Ovary (tissue), 9 donors: ENCODE results near the gene ANKRD33B. TPM values are rescaled to one million over a fixed set of nuclear protein-coding genes. Genes with fewer than 3 reads are reported as not detected.

Source experiments
- DNase-seq, 5 donors: peaks; one replicate each; pipeline ENCODE4 v3.0.0-alpha.2; 2019 to 2020
- H3K27ac ChIP-seq, 2 donors: fragments of 200-600 bp; one replicate each; pipeline versions ENCODE4 v1.5.1 to v1.8.0; 2019 to 2022
- H3K27me3 ChIP-seq: fragments of 200-600 bp; one replicate; pipeline ENCODE4 v1.8.0; 2022
- H3K36me3 ChIP-seq: fragments of 200-600 bp; sonication (generic); one replicate; pipeline ENCODE4 v1.5.1; 2019
- H3K4me1 ChIP-seq: one replicate; pipeline ENCODE4 v1.8.1; 2013; ENCODE audit warnings: mild to moderate bottlenecking, moderate library complexity; ENCODE audit not compliant: insufficient read depth
- H3K4me3 ChIP-seq: fragments of 200-600 bp; sonication (generic); one replicate; pipeline ENCODE4 v1.5.1; 2017
- H3K9me3 ChIP-seq, 2 donors: fragments of 200-600 bp in 1 of 2; sonication (generic) in 1 of 2; one replicate each; pipeline versions ENCODE4 v1.5.1 to v1.8.1; 2013 to 2019; ENCODE audit warnings: mild to moderate bottlenecking in 1 of 2, moderate library complexity in 1 of 2
- CTCF ChIP-seq, 3 donors: fragments of 450-650 bp in 2 of 3; fragments of 200-600 bp in 1 of 3; IDR thresholded peaks; one replicate each; pipeline versions ENCODE4 v1.5.1 to v1.8.0; 2016 to 2022; ENCODE audit warnings: antibody characterized with exemption in 3 of 3, mild to moderate bottlenecking in 1 of 3
- EP300 ChIP-seq: sonication (generic); formaldehyde crosslinking; IDR thresholded peaks from one replicate; pipeline ENCODE4 v1.6.1; 2017; ENCODE audit warnings: antibody characterized with exemption
- POLR2A ChIP-seq: fragments of 450-650 bp; IDR thresholded peaks from one replicate; pipeline ENCODE4 v1.6.1; 2017; ENCODE audit warnings: antibody characterized with exemption, mild to moderate bottlenecking, moderate library complexity
- WGBS, 3 donors: extraction: QIAGEN DNeasy Blood & Tissue Kit in 1 of 3; methylation state at CpG; one replicate each; pipeline versions ENCODE4 v1.1.5 to v1.1.7; 2013 to 2017; 5-methylcytosine and 5-hydroxymethylcytosine counted together
- intact Hi-C, 4 donors: fragments of 100-400 bp; cut with DNase I; formaldehyde crosslinking; loops; one replicate each; pipeline versions ENCODE4 v1.11.0 to v1.15.1; 2022 to 2023
- polyA plus RNA-seq, 2 donors: library from polyadenylated mRNA; stranded (reverse); fragments of 200-250 nt in 1 of 2; fragments of 350-450 nt in 1 of 2; fragmentation: Illumina TruSeq in 1 of 2; extraction: RNeasy Lipid Tissue Mini Kit (QIAGEN cat#74804) in 1 of 2; gene quantifications; one replicate each; pipeline ENCODE4 v1.2.3, GENCODE V29; 2013 to 2014
- total RNA-seq, 7 donors: library from RNA; depleted of rRNA in 2 of 7; stranded (reverse); fragments of >200 nt in 2 of 7; fragmentation: NEBNext Ultra II Directional in 3 of 7; extraction: Animal tissue kit (Norgen Biotek cat#: 25700) in 3 of 7; gene quantifications; one replicate each; pipeline versions ENCODE4 v1.1.0 to v1.2.4, GENCODE V29; 2016 to 2023
- donor health status: DM: no; HTN: no; CAD: no; lungs with moderate emphysema.
- donor health status: DM: no; HTN: no; CAD: no.
- donor health status: Bipolar disorder and iron deficiency.
- donor health status: DM: yes; HTN: yes; CAD: no.
- donor health status: DM: no; HTN: no; CAD: no.
- donor health status: DM: yes; HTN: yes; CAD: no.

Gene ANKRD33B
- total and polyA plus RNA-seq, 9 donors = 0.65 to 13.3 (median 1.9) TPM

GRCh38 chr5:10582512-10582897 lies 18.6 kb downstream of the ANKRD33B start:
- no peaks in the 10 kb centered on the region for H3K36me3 ChIP-seq
- no peaks in the 10 kb centered on the region for H3K27me3 ChIP-seq
- WGBS, 3 donors = 94 to 99% (median 97%) methylated on average over 8 of the region's 8 CpGs
- H3K27ac ChIP-seq = no peak overlapping the region
- intact Hi-C loops = no loop called here
- no peaks in the 10 kb centered on the region for H3K4me1 ChIP-seq
- DNase-seq = no peak
- H3K4me3 ChIP-seq = no peak overlapping the region
- H3K9me3 ChIP-seq = no peaks in the 10 kb centered on the region
- TF ChIP-seq EP300 = no peak
- TF ChIP-seq POLR2A = no peak
- TF ChIP-seq CTCF (IDR thresholded peaks at IDR 0.05) = no peak

GRCh38 chr5:10583663-10584572 lies 20.0 kb downstream of the ANKRD33B start:
- Histone ChIP-seq H3K36me3 (no peaks in the 10 kb centered on the region), H3K27me3 (no peaks in the 10 kb centered on the region), H3K27ac (no peak overlapping the region), H3K4me3 (no peak overlapping the region), H3K9me3 (no peaks in the 10 kb centered on the region), H3K4me1 (no peaks in the 10 kb centered on the region)
- no peak for TF ChIP-seq EP300
- TF ChIP-seq CTCF (IDR thresholded peaks at IDR 0.05) = no peak
- TF ChIP-seq POLR2A = no peak
- WGBS, 3 donors = 54 to 60% (median 57%) methylated on average over 13 of the region's 13 CpGs
- DNase-seq = no peak
- intact Hi-C loops = no loop called here

GRCh38 chr5:10584714-10585517 lies 21.0 kb downstream of the ANKRD33B start:
- no peak for DNase-seq
- Histone ChIP-seq H3K27ac (no peak overlapping the region), H3K4me1 (no peaks in the 10 kb centered on the region), H3K9me3 (no peaks in the 10 kb centered on the region), H3K36me3 (no peaks in the 10 kb centered on the region), H3K4me3 (no peak overlapping the region), H3K27me3 (no peaks in the 10 kb centered on the region)
- intact Hi-C loops = no loop called here
- 79 to 87% (median 80%) methylated on average over 8 of the region's 8 CpGs for WGBS, 3 donors
- no peak for TF ChIP-seq EP300
- TF ChIP-seq POLR2A = no peak
- no peak for TF ChIP-seq CTCF (IDR thresholded peaks at IDR 0.05)

- no peak overlapping the region for H3K4me3 ChIP-seq
- no peaks in the 10 kb centered on the region for H3K9me3 ChIP-seq
- no peaks in the 10 kb centered on the region for H3K27me3 ChIP-seq
- DNase-seq = no peak
- TF ChIP-seq EP300 = no peak
- TF ChIP-seq CTCF (IDR thresholded peaks at IDR 0.05) = no peak
- TF ChIP-seq POLR2A = no peak
- intact Hi-C loops = no loop called here
- H3K27ac ChIP-seq = no peak overlapping the region
- no peaks in the 10 kb centered on the region for H3K4me1 ChIP-seq
- 88 to 94% (median 92%) methylated on average over 5 of the region's 5 CpGs for WGBS, 3 donors
- H3K36me3 ChIP-seq = no peaks in the 10 kb centered on the region
Observed at GRCh38 chr5:10585518-10585915, 21.6 kb downstream of the ANKRD33B start.
